HG03139 (cell line): ENCODE measurements around the gene CADPS.

Source experiments
- ATAC-seq: cut with Tn5 transposase; IDR thresholded peaks from one replicate; pipeline ENCODE4 v1.9.1; 2021; ENCODE audit not compliant: unreplicated experiment

The CADPS gene

GRCh38 chr3:62874711-62875557, at the start of gene CADPS:
Gene CADPS (minus strand): TSS chr3:62875416. CDS start chr3:62875029, 387 bp downstream.
- no peak for ATAC-seq

- ATAC-seq = no peak
These were observed 47.9 kb upstream of the CADPS start for GRCh38 chr3:62923066-62923465.

DNA sequence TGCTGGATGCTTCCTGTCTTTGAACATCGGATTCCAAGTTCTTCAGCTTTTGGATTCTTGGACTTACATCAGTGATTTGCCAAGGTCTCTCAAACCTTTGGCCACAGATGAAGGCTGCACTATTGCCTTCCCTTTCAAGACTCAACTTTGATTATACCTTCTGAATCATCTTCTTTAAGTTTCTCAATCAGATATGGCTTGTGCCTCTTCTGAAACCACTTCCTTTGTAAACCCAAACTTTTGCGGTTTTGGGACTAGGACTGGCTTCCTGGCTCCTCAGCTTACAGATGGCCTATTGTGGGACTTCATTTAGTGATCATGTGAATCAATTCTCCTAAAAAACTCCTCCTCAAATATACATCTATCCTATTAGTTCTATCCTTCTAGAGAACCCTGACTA, 47.1 kb upstream of the CADPS start:
- ATAC-seq = no peak

DNA sequence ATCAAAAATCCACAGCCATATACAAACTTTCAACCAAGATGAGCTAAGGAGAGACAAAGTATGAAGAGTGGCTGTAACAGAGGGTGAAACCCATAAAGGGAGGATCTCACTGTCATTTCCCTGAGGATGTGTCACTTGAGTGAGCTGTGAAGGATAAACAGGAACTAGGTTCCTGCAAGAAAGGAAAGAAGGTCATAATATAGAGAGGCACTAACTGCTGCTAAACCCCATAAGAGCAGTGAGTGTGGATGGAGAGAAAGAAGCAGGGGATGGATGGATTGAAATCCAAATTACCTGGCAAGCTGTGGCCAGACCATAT, 45.2 kb upstream of the CADPS start:
- ATAC-seq = no peak

GRCh38 chr3:62919784-62920465, 44.7 kb upstream of the CADPS start:
- ATAC-seq = no peak

DNA sequence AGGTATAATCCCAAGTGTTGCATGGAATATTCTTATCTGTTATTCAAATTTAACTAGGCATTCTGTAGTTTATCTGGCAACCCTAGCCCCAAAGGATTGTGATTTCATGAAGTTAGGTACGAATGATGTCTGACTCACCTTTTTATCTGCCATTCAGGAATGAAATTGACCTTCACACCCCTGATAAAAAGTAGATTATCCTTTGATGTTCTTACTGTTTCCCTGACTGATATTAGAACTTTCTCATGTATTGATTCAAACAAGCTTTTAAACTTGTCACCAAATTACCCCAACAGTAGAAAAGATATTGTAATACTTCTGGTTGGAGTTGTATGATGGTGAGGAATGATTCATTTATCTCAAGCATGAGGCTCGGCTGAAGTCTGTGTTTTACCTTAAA, 43.6 kb upstream of the CADPS start:
- no peak for ATAC-seq

DNA sequence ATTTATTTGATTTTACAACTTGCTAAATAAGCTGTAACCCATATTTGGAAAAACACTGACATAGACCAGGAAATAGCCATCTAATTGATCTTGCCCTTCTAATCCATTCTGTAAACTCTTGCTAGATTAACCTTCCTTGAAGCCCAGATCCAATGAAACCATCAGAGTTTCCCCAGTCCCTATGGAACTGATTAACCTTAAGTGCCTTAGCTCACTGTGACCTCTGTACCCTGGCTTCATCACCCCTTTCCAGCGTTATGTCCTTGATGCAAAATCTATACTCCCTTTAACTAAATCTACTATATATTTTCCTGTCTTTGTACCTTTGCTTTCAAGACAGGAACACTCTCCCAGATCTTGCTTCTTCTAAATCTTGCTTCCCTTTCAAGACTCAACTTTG, 42.9 kb upstream of the CADPS start:
- ATAC-seq = no peak

DNA sequence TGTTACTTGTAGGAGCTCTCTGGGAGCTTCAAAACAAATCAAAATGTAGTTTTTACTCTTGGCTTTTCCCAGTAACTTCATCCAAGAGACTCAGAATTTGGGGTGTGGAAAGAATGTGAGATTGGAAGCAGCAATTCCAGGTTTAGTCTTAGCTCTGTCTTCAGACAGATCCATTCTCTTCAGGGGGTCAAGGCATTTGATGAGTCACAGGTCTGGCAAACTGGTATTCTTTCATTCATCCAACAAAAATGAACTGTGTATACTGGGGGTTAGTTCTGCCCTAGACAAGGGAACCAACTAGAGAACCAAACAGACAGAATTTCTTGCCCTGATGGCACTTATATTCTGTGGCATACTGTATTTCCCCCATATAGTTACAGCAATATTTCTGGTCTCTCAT, 36.3 kb upstream of the CADPS start:
- ATAC-seq = no peak

- ATAC-seq = no peak
These were observed 30.1 kb upstream of the CADPS start for GRCh38 chr3:62905331-62905730.

DNA sequence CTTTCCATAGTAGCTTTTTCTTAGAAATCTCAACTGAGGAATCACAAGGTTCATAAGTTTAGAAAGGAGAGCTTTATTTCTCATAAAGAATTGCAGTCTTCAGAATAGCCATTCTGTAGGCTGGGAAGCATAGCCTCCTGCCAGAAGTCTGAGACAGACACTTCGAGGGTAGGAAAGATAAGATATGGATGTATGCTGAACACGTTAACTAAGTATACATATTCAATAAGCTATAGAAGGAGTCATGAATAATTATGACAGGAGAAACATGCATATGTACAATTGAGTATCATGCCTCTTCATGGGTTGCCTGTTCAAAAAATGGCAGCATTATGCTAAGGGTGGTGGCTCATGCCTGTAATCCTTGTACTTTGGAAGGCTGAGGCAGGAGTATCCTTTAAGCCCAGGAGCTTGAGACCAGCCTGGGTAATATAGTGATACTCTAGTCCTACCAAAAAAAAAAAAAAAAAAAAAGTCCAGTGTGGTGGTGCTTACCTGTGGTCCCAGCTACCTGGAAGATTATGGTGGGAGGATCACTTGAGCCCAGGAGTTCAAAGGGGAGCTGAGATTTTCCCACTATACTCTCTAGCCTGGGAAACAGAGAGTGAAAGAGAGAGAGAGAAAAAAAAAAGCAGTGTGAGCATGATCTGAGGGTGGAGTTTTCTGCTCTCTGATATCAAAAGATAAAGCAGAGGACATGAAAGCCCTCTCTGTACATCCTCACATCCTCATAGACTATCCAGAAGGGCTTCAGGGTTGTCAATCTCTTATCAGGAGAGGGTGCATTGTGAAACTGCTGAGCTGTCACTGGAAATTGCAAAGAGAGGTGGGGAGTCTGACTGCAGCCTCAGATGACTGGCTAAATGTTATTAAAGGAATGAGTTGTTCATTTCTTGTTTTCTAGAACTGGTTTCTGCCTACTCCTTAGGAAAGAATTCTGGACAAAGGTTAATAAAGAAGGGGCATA, 23.6 kb upstream of the CADPS start:
- no peak for ATAC-seq

- ATAC-seq = no peak
These were observed 20.7 kb upstream of the CADPS start for GRCh38 chr3:62895901-62896300.

GRCh38 chr3:62892951-62893350, 17.7 kb upstream of the CADPS start:
- no peak for ATAC-seq

GRCh38 chr3:62892045-62892444, 16.8 kb upstream of the CADPS start:
- ATAC-seq = no peak

DNA sequence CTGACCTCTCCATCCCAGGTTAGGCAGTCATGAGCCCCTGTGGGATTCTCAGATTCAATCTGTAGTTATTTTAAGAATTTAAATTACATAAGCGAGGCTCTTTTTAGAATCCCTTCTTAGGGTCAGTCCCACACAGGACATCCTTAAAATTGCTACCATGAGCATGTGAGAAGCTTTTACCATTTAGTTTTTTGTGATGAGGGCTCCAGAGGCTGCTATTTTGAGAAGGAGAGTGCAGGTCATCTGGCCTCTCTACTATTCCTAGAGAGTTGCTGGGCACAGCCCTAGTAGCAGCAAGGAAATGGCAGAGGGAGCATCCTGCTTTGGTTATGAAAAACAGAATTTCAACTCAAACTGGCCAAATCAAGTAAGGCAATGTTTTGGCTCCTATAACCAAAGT, 13.6 kb upstream of the CADPS start:
- ATAC-seq = no peak

GRCh38 chr3:62888180-62888579, 13.0 kb upstream of the CADPS start:
- ATAC-seq = no peak

DNA sequence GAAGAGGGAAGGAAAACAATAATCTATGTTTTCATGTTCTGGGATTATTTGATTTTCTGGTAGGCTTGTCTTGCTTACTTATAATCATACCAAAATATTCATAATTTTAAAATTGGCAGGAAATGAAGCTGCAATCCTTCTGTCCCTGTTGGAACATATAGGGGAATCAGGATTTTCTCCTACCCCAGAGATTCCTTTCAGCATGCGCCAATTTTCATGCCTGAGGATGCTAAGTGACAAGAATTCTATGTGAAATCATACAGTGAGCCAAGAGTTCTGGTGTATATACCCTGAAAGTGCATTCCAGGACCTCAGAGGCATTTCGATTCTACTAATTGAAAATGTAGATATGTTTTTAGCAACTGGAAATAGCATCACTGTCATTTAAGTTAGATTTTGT, 9.9 kb upstream of the CADPS start:
- ATAC-seq = no peak

- no peak for ATAC-seq
These were observed 9.1 kb upstream of the CADPS start for GRCh38 chr3:62884096-62884870.

GRCh38 chr3:62882676-62883200, 7.5 kb upstream of the CADPS start:
- ATAC-seq = no peak

DNA sequence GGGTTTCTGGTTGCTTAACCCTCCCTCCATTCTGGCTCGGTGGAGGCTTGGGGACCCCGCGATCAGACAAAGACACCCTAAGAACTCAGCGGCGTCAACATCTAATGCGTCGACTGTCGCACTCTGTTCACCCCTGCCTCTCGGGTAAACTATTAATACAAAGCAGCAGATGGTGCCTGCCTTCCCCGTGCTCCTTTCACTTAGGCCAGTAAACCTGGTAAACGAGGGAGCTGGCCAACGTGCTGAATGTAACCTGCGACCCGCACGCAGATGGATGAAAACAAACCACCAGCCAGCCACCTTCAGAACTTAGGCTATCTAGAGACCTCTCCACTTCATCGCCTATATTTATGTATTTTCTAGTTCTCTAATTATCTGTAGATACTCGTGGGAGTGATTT, 848 bp upstream of the CADPS start:
- ATAC-seq = no peak

DNA sequence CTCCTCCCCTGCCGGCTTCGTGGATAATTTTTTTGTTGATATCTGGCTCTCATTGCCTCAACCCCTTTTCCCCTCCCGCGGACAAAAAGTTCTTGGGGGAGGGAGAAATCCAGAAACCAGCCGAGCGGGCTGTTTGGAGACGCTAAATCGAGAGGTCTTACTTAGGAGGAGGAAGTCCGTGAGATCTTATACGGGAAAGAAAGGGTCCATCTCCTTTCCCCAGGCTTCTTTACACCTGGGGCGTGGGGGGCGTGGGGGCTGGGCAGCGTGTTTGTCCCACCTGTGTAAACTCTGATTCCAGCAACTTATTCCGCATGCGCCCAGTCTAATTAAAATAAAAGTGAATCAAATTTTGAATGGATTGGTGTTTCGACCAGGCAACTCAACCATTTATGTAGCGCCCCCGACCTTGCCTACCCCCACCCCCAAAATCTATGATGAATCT, 364 bp upstream of the CADPS start:
- ATAC-seq = no peak
